Activated CD4-positive, alpha-beta T cell treated with anti-CD3 and anti-CD28 coated beads, Interleukin-2, amount 50 U/mL, for 1 hour (primary cell): Measurements from ENCODE around the gene FGF1.
"Not testable (repeated sequence)": the region's sequence is repeated elsewhere in the genome, so short reads cannot be mapped to it uniquely, and the experiment has no call there.

ENCODE experiments used
- DNase-seq: peaks from one replicate; pipeline ENCODE4 v3.0.0-alpha.2; 2020

FGF1 gene

DNA sequence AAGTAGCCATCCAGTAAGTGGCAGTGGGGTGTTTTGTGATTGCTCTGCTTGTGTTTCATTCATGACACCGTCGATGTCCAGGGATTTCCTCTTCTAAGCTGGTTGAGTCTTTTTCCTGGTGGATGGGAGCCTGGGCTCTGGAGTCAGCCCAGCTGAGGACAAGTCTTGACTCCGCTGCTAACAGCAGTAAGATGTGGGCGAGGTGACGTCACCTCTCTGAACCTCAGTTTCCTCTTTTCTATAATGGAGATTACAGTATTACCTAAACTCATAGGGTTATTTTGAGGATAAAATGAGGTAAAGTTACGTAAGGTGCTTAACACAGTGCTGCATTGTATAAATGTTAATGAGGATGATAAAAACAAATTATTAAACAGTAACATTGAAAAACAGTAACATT lies 21.3 kb downstream of the FGF1 start:
- DNase-seq, result no peak

DNA sequence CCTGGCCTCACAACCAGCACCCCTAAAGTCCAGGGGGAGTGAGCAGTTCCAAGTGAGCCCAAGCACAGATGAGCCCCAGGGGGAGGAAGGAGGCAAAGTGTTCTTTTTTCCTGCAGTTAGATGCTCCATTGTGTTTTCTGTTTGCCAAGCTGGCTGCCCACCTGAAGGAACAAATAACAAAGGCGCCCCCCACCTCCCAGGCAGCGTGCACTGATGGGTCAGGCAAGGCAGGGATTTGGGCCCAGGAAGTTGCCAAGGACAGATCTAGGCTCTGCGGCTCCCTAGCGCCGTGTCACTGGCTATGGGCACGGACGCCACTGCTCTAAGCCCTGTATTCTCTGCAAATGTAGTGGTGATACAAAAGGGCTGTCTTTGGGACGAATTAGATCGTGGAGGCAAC lies 21.8 kb downstream of the FGF1 start:
- no peak for DNase-seq

DNA sequence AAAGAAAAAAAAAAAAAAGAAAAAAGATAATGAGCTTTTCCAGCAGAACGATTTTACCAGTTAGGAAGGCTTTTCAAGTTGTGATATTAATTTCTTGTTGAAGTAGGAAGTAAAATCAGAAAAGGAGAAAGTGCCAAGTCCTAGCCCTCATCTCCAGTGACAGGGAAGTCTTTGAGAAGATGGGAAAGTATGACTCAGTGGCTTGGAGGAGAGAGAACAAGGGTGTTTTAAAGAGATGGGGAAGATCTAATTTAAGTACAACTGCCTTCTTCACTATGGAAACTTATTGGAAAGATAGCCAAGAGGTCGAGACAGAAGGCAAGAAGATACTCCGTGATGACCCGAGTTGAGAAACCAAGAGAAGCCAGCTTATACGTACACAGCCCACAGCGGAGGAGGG lies 22.6 kb downstream of the FGF1 start:
- DNase-seq, result no peak

DNA sequence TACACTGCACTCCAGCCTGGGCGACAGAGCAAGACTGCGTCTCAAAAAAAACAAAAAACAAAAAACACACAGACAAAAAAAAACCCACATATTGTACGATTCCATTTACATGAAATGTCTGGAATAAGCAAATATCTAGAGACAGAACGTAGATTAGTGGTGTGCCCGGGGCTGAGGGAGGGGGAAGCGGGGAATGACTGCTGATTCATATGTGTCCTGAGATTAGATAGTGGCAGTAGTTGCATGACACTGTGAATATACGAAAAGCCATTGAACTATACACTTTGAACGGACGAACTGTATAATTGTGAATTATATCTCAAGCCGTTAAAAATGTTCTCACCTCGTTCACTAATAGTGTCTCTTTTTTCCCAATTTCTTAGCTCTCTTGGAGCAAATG lies 23.9 kb downstream of the FGF1 start:
- no peak for DNase-seq

DNA sequence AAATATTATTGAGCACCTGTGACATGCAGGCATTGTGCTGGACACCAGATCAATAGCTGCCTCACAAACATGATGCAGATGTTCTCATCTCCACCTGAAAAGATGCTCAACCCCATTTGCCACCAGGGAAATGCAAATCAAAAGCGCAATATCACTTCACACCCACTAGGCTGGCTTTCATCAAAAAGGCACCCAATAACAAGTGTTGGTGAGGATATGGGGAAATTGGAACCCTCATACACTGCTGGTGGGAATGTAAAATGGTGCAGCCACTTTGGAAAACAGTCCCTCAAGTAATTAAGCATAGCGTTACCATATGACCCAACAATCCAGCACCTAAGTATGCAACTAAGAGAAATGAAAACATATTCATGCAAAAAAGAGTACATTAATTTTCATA lies 24.7 kb downstream of the FGF1 start:
- DNase-seq, result no peak

DNA sequence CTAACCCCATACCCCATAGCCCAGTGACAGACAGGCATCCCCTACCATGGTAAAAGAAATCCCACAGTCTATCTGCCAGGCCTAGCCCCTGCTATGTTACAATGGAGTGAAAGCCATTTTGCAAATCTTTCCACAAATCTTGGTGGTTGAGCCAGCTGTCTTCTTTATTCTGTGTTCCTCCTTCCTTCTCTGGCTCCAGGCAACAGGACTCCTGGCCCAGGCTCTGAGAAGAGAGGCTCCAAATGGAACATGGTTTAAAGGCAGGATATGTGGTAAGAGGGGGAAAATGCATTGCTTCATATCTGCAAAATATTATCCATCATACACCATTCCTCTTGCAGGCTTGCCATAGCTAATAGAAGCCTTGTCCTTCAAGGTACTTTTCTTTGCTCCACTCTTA lies 25.2 kb downstream of the FGF1 start:
- DNase-seq, result no peak

DNA sequence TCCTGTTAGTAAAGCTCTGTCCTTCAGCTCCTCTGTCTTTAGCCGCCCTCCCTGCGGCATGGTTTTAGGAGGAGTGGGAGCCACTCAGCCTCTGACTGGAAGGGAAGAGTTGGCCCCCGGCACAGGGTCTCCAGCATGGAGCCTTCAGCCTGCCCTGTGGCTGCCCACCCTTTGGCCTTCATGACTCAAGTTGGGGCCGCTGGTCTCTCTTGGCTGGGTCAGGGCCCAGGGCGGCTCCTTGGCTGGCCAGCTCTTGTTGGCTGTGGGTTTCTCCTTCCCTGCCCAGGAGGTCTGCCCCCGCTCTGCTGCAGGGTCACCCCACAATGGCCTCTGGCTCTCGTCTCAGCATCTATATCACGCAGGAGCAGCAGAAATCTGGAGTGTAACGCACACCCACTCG lies 25.7 kb downstream of the FGF1 start:
- DNase-seq, result no peak

DNA sequence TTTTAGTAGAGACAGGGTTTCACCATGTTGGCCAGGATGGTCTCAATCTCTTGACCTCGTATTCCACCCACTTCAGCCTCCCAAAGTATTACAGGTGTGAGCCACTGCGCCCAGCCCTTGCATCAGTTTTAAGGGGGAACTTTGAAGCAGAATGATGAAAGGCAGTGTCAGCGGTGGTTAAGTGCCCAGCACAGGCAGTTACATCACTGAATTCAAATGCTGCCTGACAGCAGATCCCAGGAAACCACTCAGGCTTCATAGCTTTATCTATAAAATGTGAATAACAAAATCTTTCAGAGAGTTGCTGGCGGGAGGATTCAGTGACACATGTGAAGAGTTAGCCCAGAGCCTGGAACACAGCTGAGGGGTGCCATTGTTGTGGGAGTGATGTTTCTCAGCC lies 26.5 kb downstream of the FGF1 start:
- DNase-seq, result no peak

DNA sequence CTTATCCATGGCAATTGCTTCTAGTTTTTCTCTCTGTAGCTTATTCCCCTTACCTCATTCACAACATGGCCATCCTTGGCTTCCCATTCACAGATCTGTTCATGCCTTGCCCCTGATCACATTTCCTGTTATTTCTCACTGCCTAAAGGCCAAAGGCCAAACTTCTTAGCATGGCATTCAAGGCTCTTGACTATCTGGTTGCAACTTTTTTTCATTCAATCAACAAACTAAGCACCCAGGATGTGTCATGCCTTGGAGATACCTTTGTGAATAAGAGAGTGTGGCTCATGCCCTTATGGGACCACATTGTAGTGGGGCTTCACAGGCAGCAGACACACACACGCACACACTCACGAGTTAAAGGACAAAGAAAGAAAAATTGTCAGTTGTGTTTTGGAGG lies 27.6 kb downstream of the FGF1 start:
- DNase-seq, result no peak

DNA sequence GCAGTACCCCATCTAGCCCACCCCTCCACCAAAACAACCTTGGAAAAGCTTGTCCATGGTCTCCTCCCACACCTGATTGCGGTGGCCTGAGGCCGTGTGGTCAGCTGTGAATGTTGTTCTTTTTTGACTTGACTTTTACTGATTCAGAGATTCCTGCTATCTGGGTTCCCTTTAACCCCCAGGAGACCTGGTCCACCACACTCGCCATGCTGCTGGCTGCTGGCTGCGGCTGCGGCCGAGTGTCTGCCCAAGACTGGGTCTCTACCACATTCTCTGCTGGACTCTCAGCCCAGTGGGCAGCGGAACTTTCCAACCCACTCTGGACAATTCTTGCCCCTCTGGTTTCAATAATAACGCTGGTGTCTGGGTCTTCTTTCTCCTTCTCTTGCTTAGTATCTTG lies 28.4 kb downstream of the FGF1 start:
- DNase-seq, result no peak

DNA sequence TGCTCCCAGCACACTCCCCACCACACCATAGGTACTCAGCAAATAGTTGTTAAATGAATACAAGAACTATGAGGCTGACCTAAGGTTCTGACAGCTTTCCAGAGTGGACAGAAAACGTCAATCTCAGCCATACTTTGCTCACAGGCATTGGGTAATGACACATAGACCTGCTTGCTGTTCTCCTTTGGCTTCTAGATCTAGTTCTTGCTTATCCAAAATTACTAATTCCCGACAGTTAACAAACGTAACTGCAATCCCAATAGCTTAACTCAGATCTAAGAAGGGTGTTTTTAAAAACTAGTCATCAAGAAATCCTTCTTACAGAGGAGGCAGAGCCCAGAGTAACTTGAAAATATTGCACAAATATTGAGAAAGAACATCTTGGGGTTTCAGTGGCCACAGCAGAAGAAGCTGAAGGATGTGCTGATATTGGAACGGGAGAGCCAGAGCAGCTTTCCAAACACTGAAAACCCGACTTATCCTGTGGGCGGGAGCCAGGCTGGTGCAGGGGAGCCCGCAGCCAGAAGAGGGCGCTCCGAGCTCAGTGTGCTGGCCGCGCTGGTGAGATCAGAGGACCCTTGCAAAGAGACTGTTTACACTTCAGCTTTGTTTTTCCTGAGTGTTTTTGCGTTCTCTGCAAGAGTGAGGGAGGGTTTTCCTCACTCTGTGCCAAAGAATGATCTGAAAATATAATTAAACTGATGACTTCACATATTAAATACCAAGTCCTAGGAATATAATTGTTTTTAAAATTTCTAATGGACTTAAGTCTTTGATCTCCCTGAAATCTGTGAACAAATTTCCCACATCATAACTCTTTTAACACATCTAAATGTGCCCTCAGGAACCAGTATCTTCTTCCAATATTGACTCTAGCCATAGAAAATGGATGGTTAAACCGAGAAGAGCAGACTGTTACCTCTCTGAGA lies 30.3 kb downstream of the FGF1 start:
- DNase-seq, result peak; percentile 66

DNA sequence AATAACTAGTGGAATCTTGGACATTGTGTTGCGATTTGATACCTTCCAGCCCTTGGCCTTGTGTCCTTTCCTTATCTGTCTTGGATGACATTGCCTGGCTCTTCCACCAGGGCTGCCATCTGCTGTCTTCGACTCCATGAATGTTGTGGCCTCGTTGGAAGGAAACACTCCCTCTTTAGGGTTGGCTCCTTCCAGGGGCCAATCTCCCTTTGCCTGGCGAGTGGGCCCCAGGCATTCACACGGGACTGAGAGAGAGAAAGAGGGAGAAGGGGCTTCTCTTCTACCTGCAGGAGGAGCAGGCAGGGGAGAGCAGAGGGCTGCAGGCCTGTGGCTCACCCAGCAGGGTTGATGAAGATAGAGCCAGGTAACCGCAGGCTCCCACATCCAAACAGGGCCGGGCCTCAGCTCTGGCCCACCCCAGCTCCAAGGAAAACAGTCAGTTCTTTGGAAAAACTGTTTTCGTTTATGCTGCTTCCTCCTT lies 31.3 kb downstream of the FGF1 start:
- no peak for DNase-seq

DNA sequence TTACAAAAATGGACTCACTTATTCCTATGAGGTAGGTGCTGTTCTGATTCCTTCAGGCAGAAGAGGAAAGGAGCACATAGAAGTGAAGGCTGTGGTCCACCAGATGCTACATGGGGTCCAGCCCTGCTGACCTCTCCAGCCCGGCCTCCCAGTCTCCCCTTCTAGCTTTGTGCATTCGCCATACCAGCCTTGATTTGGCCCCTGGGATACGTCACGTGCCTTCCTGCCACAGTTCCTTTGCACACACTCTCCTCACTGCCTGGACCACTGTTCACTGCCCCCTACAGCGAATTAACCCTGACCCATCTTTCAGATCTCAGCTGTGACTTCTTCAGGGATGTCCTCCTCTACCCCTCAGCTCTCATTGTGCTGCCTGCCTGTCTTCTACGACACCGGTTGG lies 32.6 kb downstream of the FGF1 start:
- DNase-seq, result no peak

DNA sequence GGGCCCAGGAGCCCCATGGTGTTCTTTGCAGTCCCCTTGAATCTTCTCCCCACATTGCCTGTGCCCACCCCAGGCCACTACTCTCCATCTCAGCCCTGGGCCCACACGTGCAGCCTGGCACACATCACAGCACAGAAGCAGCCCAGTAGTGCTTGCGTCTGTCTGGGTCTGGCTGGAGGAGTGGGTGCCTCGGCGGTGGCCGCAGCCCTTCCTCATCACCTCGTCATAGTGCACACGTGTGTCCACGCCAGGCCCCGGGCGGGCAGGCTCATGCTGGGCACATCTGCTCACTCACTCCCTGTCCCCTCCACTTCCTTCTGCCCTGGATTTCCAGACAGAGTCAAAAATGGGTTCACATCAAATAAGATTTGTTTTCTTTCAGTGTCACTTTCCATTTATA lies 33.3 kb downstream of the FGF1 start:
- DNase-seq, result no peak

DNA sequence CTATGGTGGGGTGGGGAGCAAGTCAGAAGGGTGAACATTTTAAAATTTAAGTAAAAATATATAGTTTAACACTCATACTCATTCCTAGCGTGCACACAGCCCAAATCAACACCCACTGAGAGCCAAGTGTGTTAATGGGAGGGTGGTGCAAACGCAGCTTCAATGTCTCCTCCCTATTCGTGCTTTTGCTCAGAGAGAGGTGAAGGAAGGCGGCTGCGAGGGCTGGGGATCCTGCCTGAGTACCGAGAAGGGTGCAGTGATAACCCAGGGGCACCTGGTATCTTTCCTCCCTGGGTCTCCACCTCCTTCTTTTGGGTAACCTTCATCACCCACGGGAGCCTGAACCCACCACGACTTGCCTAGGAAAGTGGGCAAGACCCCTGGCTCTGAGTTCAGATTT lies 35.0 kb downstream of the FGF1 start:
- DNase-seq, result no peak

DNA sequence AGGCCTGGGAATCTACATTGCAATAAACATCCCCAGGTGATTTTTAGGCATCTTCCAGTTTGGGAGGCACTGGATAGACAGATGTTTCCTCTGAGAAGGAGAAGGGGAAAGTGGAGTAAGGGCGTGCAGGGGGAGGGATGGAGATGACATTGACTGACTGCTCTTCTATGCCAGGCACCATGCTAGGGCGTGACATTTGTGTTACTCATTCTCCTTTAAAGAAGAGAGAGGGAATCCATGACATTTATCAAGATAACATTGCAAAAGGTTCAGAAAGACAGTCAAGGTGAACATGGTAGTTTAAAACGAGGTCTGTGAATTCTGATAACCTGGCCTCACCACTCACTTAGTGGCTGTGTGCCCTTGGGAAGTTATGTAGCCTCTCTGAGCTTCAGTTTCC lies 35.8 kb downstream of the FGF1 start:
- DNase-seq, result no peak

DNA sequence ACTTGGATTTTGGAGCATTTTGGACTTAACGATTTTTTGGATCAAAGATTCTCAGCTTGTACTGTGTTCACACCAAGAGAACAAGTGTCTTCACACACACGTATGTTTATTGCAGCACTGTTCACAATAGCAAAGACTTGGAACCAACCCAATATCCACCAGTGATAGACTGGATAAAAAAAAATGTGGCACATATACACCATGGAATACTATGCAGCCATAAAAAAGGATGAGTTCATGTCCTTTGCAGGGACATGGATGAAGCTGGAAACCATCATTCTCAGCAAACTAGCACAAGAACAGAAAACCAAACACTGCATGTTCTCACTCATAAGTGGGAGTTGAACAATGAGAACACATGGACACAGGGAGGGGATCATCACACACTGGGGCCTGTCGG lies 37.8 kb downstream of the FGF1 start:
- DNase-seq, result not testable (repeated sequence)

DNA sequence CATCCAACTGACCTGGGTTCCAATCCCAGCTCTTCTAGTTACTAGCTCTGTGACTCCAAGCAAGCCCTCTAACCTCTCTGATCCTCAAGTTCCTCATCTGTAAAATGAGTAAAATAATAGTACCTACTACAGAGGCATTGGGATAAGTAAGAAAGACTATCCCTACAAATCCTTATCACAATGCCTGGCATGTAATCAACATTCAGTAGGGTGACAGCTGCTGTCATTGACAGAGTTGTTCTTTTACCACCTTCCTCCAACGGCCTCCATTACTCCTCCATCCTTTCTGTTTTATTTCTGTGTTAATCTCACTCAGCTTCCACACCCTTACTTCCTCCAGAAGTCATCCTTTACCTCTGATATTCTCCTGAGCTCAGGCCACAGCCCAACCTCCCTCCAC lies 40.4 kb downstream of the FGF1 start:
- DNase-seq, result no peak

DNA sequence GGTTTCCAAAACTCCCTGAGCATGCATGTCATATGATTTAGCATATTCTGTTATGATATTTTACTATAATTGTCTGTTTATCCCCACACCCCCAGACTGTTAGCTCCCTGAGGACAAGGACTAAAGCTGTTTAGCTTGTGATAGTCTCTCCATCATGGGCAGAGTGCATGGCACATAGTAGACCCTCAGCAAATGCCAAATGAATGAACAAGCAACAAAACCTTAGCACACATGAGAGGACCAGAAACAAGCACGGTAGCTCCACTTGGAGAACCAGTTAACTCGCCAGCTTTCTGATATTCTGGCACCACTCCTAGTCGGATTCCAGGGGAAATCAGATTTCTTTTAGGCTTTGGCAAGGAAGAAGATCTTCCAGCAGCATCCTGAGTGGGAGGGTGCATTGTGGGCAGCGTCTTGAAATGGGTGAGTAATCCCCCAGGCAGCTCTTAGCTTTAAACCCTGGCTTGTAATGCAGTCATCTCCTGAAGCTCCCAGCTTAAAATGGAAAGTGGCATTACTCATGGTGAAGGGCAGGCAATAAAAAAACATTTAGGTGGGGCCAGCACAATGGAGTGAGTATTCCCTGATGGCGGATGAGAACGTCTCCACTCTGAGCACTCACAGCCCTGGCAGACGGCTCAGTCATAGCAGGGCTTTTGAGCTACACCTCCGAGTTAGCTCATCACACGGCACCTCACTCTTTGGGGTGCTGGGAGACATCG lies 41.1 kb downstream of the FGF1 start:
- DNase-seq, result no peak

DNA sequence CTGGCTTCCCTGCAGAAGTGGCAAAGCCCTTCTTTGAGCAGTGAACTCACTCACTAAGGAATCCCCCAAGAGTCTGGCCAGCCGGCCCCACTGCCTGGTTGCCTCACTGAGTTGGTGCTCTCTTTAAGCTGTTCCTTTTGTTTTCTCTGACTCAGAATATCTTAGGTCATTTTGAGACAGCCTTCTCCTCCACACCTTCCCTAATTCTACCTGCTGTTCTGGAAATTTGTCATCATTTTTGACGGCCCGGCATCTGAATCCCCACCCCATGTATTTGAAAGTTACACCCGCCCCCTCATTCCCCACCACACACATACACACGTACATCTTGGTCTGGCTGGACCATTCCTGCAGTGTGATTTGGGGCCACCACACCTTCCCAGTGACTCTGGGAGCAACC lies 41.8 kb downstream of the FGF1 start:
- DNase-seq, result no peak

DNA sequence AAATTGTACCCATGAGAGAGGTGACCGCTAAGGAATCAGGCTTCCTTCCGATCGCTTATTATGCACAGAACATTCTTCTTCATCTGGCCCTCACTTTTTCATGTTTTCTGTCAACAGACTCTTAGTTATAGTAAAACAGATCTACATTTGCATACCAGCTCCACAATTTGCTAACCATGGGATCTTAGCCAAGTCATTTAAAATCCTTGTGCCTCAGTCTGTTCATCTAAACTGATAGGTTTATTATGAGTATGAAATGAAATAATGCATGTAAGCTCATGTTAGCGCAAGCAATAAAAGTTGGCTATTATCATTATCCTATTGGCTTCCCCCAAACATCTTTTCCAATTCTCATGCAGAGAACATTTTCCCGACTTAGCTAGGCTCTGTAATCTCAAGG lies 42.3 kb downstream of the FGF1 start:
- DNase-seq, result no peak

DNA sequence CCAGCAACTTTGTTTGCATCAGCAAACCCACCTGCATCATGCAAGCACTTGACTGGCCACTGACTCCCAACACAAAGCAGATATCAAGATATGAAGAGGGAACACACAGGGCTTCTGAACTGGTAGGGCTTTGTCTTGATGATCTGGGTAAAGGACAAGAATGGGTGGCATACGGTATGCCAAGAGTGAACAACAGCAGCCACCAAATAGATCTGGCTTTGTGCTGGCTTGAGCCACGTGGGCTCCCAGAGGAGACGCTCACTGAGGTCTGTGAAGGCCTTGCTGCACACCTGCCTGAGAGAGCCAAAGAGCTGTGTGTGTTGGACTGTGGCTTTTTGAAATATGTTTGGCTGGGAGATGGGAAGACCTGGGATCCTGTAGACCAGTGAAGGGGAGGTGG lies 43.5 kb downstream of the FGF1 start:
- no peak for DNase-seq

DNA sequence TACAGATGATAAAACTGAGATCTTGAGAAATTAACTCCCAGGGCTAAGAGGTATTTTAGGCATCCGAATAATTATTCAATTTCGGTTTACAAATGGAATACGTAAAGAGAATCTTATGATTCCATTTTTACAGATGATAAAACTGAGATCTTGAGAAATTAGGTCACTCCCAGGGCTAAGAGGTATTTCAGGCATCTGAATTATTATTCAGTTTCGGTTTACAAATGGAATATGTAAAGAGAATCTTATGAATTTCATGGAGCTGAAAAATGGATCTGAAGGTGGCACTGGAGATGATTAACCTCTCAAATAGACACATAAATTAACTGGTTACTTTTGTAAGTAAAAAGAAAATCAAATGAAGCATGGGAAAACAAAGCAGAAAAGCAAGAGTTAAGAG lies 44.2 kb downstream of the FGF1 start:
- no peak for DNase-seq

DNA sequence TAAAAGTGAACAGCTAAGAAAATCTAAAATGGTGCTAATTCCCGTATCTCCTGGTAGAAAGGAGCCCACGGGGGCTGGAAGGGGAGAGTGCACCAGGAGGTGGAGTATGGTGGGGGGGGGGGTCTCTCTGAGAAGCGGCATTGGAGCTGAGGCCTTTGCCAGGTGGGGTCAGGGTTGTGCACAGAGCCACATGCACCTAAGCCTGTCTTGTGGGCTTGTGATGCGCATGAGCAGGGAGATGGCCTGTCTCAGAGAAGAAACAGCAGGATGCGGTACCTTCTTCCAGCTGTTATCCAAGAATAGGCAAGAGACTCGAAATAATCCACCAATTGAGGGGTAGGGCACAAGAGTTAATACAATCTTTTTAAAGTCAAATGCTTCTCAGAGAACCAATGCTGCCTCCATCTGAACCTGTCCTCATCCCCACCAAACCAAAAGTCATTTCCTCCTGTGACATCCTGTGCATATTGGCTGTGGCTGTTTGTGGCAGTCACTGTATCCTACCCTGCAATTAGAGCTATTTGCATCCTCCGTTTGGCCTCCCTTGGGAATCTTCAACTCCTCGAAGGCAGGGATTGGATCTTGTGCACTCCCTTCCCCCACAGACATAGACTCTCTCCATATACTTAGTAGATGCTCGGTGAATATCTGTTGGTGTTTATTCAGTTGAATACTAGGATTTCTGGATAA lies 45.4 kb downstream of the FGF1 start:
- no peak for DNase-seq
